GM18526 (cell line): Measurements from ENCODE around the gene KIAA0753.

Experiments
- POLR2A ChIP-seq: IDR thresholded peaks from 3 replicates; pipeline ENCODE4 v1.6.1; 2011; ENCODE audit not compliant: insufficient read length; ENCODE audit errors: extremely low read depth

Gene KIAA0753

GRCh38 chr17:6651919-6652452, 11.5 kb upstream of the KIAA0753 start:
- TF ChIP-seq POLR2A = no peak

GRCh38 chr17:6651354-6651918, 10.9 kb upstream of the KIAA0753 start, which contains the start of the genes C17orf100 and MED31:
C17orf100 (plus strand) TSS chr17:6651762; CDS start chr17:6651914, 152 bp downstream.
MED31 (minus strand) TSS chr17:6651605; CDS start chr17:6651528, 77 bp downstream.
- TF ChIP-seq POLR2A = peak; percentile 59

- no peak for TF ChIP-seq POLR2A
These were observed 7.7 kb upstream of the KIAA0753 start for GRCh38 chr17:6648181-6648580.

GRCh38 chr17:6643451-6644125, 3.1 kb upstream of the KIAA0753 start:
- no peak for TF ChIP-seq POLR2A

- no peak for TF ChIP-seq POLR2A
These were observed 2.1 kb upstream of the KIAA0753 start for GRCh38 chr17:6642592-6642991.

- no peak for TF ChIP-seq POLR2A
These were observed 844 bp upstream of the KIAA0753 start for GRCh38 chr17:6641247-6641863.

GRCh38 chr17:6639586-6640535, 650 bp downstream of the KIAA0753 start:
- TF ChIP-seq POLR2A = no peak

- TF ChIP-seq POLR2A = no peak
These were observed 1.4 kb downstream of the KIAA0753 start for GRCh38 chr17:6639014-6639585.

GRCh38 chr17:6638046-6638908, 2.2 kb downstream of the KIAA0753 start:
- no peak for TF ChIP-seq POLR2A

- TF ChIP-seq POLR2A = no peak
These were observed 3.1 kb downstream of the KIAA0753 start for GRCh38 chr17:6637458-6637840.

GRCh38 chr17:6636616-6637457, 3.7 kb downstream of the KIAA0753 start:
- no peak for TF ChIP-seq POLR2A

- no peak for TF ChIP-seq POLR2A
These were observed 4.4 kb downstream of the KIAA0753 start for GRCh38 chr17:6636105-6636504.

- no peak for TF ChIP-seq POLR2A
These were observed 7.2 kb downstream of the KIAA0753 start for GRCh38 chr17:6633263-6633662.
